Testis (tissue), 2 donors: Measurements from ENCODE around the gene FLNB.

Experiments
- CTCF ChIP-seq, 3 experiments: fragments of 450-650 bp in 2 of 3; fragments of 200-600 bp in 1 of 3; sonication (generic) in 1 of 3; IDR thresholded peaks; one replicate each; pipeline ENCODE4 v1.5.1; 2016 to 2019; ENCODE audit warnings: antibody characterized with exemption in 3 of 3, mild to moderate bottlenecking in 2 of 3, moderate library complexity in 1 of 3
- POLR2A ChIP-seq: fragments of 450-650 bp; IDR thresholded peaks from one replicate; pipeline ENCODE4 v1.6.1; 2017; ENCODE audit warnings: antibody characterized with exemption, mild to moderate bottlenecking, moderate library complexity

GRCh38 chr3:58105196-58105595, 97.0 kb downstream of the FLNB start:
- no peak for TF ChIP-seq CTCF (IDR thresholded peaks at IDR 0.05)
- no peak for TF ChIP-seq POLR2A
